Stimulated activated CD8-positive, alpha-beta memory T cell treated with anti-CD3 and anti-CD28 coated beads, Interleukin-15, amount 100 ng/mL, for 4 hours (primary cell): Measurements from ENCODE around the gene ARHGAP36.

Source experiments
- DNase-seq, 2 donors: peaks; one replicate each; pipeline ENCODE4 v3.0.0-alpha.2; 2020; ENCODE audit warnings: low read depth in 2 of 2

Gene ARHGAP36

GRCh38 chrX:131068945-131069719 lies 11.0 kb downstream of the ARHGAP36 start:
- DNase-seq: no peak

GRCh38 chrX:131072871-131073571 lies 14.9 kb downstream of the ARHGAP36 start:
- DNase-seq: no peak

- no peak for DNase-seq
Observed at GRCh38 chrX:131073607-131074006, 15.5 kb downstream of the ARHGAP36 start.

- no peak for DNase-seq
Observed at GRCh38 chrX:131081772-131082740, 23.9 kb downstream of the ARHGAP36 start.

- no peak for DNase-seq
Observed at GRCh38 chrX:131083510-131084142, 25.5 kb downstream of the ARHGAP36 start.

GRCh38 chrX:131084145-131084544 lies 26.0 kb downstream of the ARHGAP36 start:
- DNase-seq: no peak

- no peak for DNase-seq
Observed at GRCh38 chrX:131136776-131137175, 78.6 kb downstream of the ARHGAP36 start.

GRCh38 chrX:131139072-131139471 lies 80.9 kb downstream of the ARHGAP36 start:
- no peak for DNase-seq
